ENCODE measurements around the gene CEP250. TPM values are rescaled to one million over a fixed set of nuclear protein-coding genes. Genes with fewer than 3 reads are reported as not detected.

Gene CEP250
- total RNA-seq, 1 experiment from 2014 or later = 25.5 TPM

DNA sequence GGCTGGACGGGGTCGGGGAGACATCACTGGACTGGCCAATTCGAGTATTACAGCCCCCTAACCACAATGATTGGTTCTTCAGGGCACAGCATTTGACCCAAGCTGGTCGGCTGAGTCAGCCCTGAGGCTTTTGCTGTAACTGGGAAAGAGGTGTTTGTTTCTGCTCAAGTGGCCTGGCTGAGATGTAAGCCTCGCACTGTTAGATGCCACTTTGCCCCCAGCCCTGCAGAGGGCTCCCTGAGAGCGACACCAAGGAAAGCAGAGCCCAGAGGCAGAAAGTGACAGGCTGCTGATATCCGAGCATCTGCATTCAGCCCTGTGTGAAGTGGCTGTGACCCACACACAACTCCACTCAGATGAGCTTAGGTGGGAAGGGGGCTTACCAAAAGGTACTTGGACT lies 105.9 kb downstream of the CEP250 start:
- peak; percentile 58 for DNase-seq (ENCODE audit: low read depth)

GRCh38 chr20:35561671-35562070 lies 106.3 kb downstream of the CEP250 start:
- DNase-seq (ENCODE audit: low read depth) = no peak

DNA sequence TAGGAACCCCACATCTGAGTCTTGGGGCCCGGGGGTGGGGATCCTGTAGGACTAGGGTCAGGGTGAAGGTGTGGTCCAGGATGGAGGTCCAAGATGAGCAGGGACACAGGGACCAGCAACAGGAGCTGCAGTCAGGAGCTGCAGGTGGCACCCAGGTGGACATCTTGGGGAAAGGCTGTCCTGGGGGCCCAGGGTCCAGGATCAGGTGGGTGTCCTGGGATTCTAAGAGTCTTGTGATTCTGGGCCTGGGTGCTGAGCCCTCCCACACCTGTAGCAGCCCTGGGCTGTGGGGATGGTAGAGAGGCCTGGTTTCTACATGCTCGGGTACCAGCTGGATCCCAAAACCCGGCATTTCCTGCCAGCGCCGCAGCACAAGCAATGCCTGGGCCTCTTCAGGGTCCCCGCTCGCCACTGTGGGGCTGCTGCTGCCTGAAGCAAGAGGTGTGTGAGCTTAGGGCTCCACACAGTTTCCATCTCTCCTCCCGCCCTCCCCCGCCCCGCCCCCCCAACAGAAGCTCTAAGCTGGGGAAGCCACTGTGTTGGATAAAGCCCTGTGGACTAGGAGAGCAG lies 107.2 kb downstream of the CEP250 start:
- no peak for DNase-seq (ENCODE audit: low read depth)

- no peak for DNase-seq (ENCODE audit: low read depth)
Observed at GRCh38 chr20:35563834-35564233, 108.4 kb downstream of the CEP250 start.

GRCh38 chr20:35564905-35565304 lies 109.5 kb downstream of the CEP250 start:
- DNase-seq (ENCODE audit: low read depth) = no peak

DNA sequence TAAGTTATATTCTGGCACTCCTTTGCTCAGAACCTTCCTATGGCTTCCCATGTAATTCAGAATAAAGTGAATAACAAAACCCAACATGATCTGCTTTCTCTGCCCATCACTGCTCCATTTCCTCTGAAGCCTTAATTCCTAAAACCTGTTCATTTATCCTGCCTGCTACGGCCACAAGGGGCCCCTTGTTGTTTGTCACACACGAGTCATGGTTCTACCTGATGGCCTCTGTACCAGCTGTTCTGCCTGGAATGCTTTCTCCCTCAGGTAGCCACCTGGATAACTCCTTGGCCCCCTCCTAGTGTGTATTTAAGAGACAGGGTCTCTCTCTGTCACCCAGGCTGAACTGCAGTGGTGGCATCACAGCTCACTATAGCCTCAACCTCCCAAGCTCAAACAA lies 113.2 kb downstream of the CEP250 start:
- DNase-seq (ENCODE audit: low read depth) = peak; percentile 20

Other genes with a start within 250 kb of the CEP250 start
- 0.59 and 0.96 TPM in 2 replicates for gene MMP24, start 228.9 kb upstream of the CEP250 start, total RNA-seq (2014; rRNA removed; shearing (Covaris generic))
- 12.8 and 19.1 TPM in 2 replicates for gene MMP24OS, start 177.5 kb upstream of the CEP250 start, total RNA-seq (2014; rRNA removed; shearing (Covaris generic))
- gene EIF6, start 170.8 kb upstream of the CEP250 start, total RNA-seq (2014; rRNA removed; shearing (Covaris generic)) = 434 and 435 TPM in 2 replicates
- not detected in 2 replicates for gene FAM83C, start 163.2 kb upstream of the CEP250 start, total RNA-seq (2014; rRNA removed; shearing (Covaris generic))
- 36.5 and 42.9 TPM in 2 replicates for gene UQCC1, start 43.6 kb upstream of the CEP250 start, total RNA-seq (2014; rRNA removed; shearing (Covaris generic))
- 1.8 and 2.2 TPM in 2 replicates for gene GDF5, start 17.4 kb upstream of the CEP250 start, total RNA-seq (2014; rRNA removed; shearing (Covaris generic))
- not detected in 2 replicates for gene C20orf173, start 74.1 kb downstream of the CEP250 start, total RNA-seq (2014; rRNA removed; shearing (Covaris generic))
- gene ERGIC3, start 86.5 kb downstream of the CEP250 start, total RNA-seq (2014; rRNA removed; shearing (Covaris generic)) = 570 and 706 TPM in 2 replicates
- 24.9 and 38.5 TPM in 2 replicates for gene SPAG4, start 160.2 kb downstream of the CEP250 start, total RNA-seq (2014; rRNA removed; shearing (Covaris generic))
- 301 and 408 TPM in 2 replicates for gene CPNE1, start 209.3 kb downstream of the CEP250 start, total RNA-seq (2014; rRNA removed; shearing (Covaris generic))
- gene RBM12, start 209.3 kb downstream of the CEP250 start, total RNA-seq (2014; rRNA removed; shearing (Covaris generic)) = 33.8 and 41.9 TPM in 2 replicates
- 42.8 and 53.4 TPM in 2 replicates for gene NFS1, start 243.8 kb downstream of the CEP250 start, total RNA-seq (2014; rRNA removed; shearing (Covaris generic))
- 624 and 862 TPM in 2 replicates for gene ROMO1, start 243.8 kb downstream of the CEP250 start, total RNA-seq (2014; rRNA removed; shearing (Covaris generic))

All from RPMI7951 (cell line).